ENCODE measurements around the gene FBF1.

DNA sequence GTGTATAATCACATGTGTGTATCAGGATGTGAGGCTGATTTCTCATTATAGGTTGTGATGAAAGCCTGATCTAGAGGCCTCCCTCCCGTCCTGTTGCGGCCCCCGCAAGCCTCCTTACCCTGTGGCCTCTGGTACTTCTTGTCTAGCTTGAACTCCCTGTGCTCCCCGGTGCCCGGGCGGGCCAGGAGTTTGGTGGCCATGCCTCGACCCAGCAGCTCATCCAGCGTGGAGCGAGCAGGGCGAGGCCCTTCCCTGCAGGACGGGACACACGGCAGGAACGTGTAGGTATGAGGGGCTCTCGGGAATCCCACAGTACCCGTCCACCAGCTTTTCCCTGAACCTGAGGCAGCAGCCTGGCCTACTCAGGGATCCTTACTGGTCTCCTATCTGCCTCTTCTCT, 14.9 kb downstream of the FBF1 start:
- TF ChIP-seq POLR2A (IDR thresholded peaks at IDR 0.05; ENCODE audit: low read depth, low read length) (no peak), POLR2AphosphoS5 (IDR thresholded peaks at IDR 0.05; ENCODE audit: insufficient read depth, low read depth, low read length) (no peak), JUN (IDR thresholded peaks at IDR 0.05; ENCODE audit: borderline replicate concordance, insufficient read depth, insufficient read length, low read depth) (no peak)
- TF ChIP-seq, protein P1, sequence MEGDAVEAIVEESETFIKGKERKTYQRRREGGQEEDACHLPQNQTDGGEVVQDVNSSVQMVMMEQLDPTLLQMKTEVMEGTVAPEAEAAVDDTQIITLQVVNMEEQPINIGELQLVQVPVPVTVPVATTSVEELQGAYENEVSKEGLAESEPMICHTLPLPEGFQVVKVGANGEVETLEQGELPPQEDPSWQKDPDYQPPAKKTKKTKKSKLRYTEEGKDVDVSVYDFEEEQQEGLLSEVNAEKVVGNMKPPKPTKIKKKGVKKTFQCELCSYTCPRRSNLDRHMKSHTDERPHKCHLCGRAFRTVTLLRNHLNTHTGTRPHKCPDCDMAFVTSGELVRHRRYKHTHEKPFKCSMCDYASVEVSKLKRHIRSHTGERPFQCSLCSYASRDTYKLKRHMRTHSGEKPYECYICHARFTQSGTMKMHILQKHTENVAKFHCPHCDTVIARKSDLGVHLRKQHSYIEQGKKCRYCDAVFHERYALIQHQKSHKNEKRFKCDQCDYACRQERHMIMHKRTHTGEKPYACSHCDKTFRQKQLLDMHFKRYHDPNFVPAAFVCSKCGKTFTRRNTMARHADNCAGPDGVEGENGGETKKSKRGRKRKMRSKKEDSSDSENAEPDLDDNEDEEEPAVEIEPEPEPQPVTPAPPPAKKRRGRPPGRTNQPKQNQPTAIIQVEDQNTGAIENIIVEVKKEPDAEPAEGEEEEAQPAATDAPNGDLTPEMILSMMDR (IDR thresholded peaks at IDR 0.05; ENCODE audit: extremely low read depth in 1 of 2, insufficient read depth in 1 of 2, low read depth in 1 of 2, low read length in 2 of 2): no peak
- TF ChIP-seq, protein P2, sequence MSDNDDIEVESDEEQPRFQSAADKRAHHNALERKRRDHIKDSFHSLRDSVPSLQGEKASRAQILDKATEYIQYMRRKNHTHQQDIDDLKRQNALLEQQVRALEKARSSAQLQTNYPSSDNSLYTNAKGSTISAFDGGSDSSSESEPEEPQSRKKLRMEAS (IDR thresholded peaks at IDR 0.05; ENCODE audit: insufficient read depth, insufficient read length): no peak

Measured in endothelial cell of umbilical vein (primary cell).